ENCODE results near the gene FBXL2.
A peak's percentile ranks its signal among the peaks of the same experiment; 100 is the strongest.
"Not testable (repeated sequence)": the region's sequence is repeated elsewhere in the genome, so short reads cannot be mapped to it uniquely, and the experiment has no call there.

Gene FBXL2

DNA sequence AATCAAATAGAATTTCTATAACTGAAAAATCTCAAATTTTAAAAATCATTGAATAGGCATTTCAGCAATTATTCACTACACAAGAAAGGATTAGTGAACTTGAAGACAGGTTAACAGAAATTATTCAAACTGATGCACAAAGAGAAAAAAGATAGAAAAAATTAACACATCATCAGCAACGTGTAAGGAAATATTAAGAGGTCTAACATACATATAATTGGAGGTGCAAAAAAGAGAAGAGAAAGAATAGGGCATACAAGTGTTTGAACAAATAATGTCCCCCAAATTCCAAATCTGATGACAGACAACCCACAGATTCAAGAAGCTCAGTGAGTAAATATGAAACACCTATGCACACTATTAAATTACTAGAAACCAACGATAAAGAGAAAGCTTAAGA lies 57.1 kb downstream of the FBXL2 start:
- Histone ChIP-seq H3K27me3 (replicated peaks) (no peaks in the 10 kb centered on the region), H3K27ac (no peak overlapping the region), H3K36me3 (replicated peaks) (no peaks in the 10 kb centered on the region), H3K4me3 (ENCODE audit: low read depth, low read length) (no peak overlapping the region)
- TF ChIP-seq, protein P1, sequence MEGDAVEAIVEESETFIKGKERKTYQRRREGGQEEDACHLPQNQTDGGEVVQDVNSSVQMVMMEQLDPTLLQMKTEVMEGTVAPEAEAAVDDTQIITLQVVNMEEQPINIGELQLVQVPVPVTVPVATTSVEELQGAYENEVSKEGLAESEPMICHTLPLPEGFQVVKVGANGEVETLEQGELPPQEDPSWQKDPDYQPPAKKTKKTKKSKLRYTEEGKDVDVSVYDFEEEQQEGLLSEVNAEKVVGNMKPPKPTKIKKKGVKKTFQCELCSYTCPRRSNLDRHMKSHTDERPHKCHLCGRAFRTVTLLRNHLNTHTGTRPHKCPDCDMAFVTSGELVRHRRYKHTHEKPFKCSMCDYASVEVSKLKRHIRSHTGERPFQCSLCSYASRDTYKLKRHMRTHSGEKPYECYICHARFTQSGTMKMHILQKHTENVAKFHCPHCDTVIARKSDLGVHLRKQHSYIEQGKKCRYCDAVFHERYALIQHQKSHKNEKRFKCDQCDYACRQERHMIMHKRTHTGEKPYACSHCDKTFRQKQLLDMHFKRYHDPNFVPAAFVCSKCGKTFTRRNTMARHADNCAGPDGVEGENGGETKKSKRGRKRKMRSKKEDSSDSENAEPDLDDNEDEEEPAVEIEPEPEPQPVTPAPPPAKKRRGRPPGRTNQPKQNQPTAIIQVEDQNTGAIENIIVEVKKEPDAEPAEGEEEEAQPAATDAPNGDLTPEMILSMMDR (IDR thresholded peaks at IDR 0.05; ENCODE audit: low read depth, low read length, missing control alignments) = no peak
- in situ Hi-C loops (cut with HindIII; ENCODE audit: low pct_ligation_motif_present, low sequenced_read_pairs) = no loop called here
- DNase-seq = no peak

GRCh38 chr3:33338936-33339465 lies 61.8 kb downstream of the FBXL2 start:
- H3K4me3 ChIP-seq (ENCODE audit: low read depth, low read length); H3K27me3 ChIP-seq (replicated peaks); DNase-seq; H3K36me3 ChIP-seq (replicated peaks); H3K27ac ChIP-seq; in situ Hi-C loops (cut with HindIII; ENCODE audit: low pct_ligation_motif_present, low sequenced_read_pairs): not testable (repeated sequence)

GRCh38 chr3:33339758-33340157 lies 62.5 kb downstream of the FBXL2 start:
- Histone ChIP-seq H3K27ac (no peak overlapping the region), H3K36me3 (replicated peaks) (no peaks in the 10 kb centered on the region), H3K27me3 (replicated peaks) (no peaks in the 10 kb centered on the region), H3K4me3 (ENCODE audit: low read depth, low read length) (no peak overlapping the region)
- TF ChIP-seq, protein P1 (IDR thresholded peaks at IDR 0.05; ENCODE audit: low read depth, low read length, missing control alignments) = no peak
- no peak for DNase-seq
- in situ Hi-C loops (cut with HindIII; ENCODE audit: low pct_ligation_motif_present, low sequenced_read_pairs) = no loop called here

GRCh38 chr3:33355611-33356010 lies 78.4 kb downstream of the FBXL2 start:
- in situ Hi-C loops (cut with HindIII; ENCODE audit: low pct_ligation_motif_present, low sequenced_read_pairs) = no loop called here
- DNase-seq = peak; percentile 74
- Histone ChIP-seq H3K36me3 (replicated peaks) (no peaks in the 10 kb centered on the region), H3K27ac (no peak overlapping the region), H3K27me3 (replicated peaks) (no peaks in the 10 kb centered on the region), H3K4me3 (ENCODE audit: low read depth, low read length) (no peak overlapping the region)
- TF ChIP-seq, protein P1 (IDR thresholded peaks at IDR 0.05; ENCODE audit: low read depth, low read length, missing control alignments) = no peak

- in situ Hi-C loops (cut with HindIII; ENCODE audit: low pct_ligation_motif_present, low sequenced_read_pairs) = no loop called here
- peaks cover 2% of the 10 kb centered on the region for H3K36me3 ChIP-seq (replicated peaks)
- H3K27ac ChIP-seq = no peak overlapping the region
- TF ChIP-seq, protein P1 (IDR thresholded peaks at IDR 0.05; ENCODE audit: low read depth, low read length, missing control alignments) = no peak
- no peaks in the 10 kb centered on the region for H3K27me3 ChIP-seq (replicated peaks)
- no peak overlapping the region for H3K4me3 ChIP-seq (ENCODE audit: low read depth, low read length)
- DNase-seq = no peak
Measured at GRCh38 chr3:33358172-33358781, 81.0 kb downstream of the FBXL2 start.

DNA sequence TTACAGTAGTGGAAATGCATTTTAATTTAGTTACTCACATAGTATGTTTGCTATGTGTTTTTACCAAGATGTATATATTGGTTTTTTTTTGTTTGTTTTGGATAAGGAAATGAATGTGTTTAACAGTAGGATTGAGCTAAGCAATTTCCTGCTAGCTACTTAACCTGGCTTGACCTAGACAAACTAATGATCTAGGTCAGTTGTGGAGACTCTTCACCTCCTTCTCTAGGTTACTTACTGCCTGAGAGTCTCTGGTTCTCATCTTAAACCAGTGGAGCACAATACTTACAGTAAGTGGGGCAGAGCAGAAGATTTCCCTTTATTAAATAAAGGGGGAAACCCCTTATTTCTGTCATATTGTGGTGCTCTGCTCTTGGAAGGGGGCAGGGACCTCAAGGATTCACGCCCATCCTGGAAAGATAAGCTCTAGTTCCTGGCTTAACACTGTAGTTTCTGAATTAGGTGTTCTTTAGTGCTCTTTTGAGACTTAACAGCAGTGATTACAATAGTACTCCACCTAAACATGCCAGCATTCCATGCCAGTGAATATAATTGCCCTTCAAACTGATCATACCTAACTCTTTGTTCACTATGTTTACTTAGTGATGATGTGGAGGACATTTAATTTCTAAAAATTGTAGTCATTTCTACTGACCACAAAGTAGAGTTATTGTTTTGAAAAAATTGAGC lies 83.0 kb downstream of the FBXL2 start:
- Histone ChIP-seq H3K4me3 (ENCODE audit: low read depth, low read length) (no peak overlapping the region), H3K27ac (peak overlapping the region; percentile 68), H3K36me3 (replicated peaks) (peaks cover 2% of the 10 kb centered on the region), H3K27me3 (replicated peaks) (no peaks in the 10 kb centered on the region)
- TF ChIP-seq, protein P1 (IDR thresholded peaks at IDR 0.05; ENCODE audit: low read depth, low read length, missing control alignments) = no peak
- DNase-seq = peak; percentile 53
- in situ Hi-C loops (cut with HindIII; ENCODE audit: low pct_ligation_motif_present, low sequenced_read_pairs) = no loop called here
